Activated CD4-positive, CD25-positive, alpha-beta regulatory T cell treated with anti-CD3 and anti-CD28 coated beads, Interleukin-2, amount 50 U/mL, for 16 hours (primary cell): ENCODE data around the gene TPCN1.

Source experiments
- DNase-seq: peaks from one replicate; pipeline ENCODE4 v3.0.0-alpha.2; 2020; ENCODE audit warnings: low read depth, low spot score

Gene TPCN1

DNA sequence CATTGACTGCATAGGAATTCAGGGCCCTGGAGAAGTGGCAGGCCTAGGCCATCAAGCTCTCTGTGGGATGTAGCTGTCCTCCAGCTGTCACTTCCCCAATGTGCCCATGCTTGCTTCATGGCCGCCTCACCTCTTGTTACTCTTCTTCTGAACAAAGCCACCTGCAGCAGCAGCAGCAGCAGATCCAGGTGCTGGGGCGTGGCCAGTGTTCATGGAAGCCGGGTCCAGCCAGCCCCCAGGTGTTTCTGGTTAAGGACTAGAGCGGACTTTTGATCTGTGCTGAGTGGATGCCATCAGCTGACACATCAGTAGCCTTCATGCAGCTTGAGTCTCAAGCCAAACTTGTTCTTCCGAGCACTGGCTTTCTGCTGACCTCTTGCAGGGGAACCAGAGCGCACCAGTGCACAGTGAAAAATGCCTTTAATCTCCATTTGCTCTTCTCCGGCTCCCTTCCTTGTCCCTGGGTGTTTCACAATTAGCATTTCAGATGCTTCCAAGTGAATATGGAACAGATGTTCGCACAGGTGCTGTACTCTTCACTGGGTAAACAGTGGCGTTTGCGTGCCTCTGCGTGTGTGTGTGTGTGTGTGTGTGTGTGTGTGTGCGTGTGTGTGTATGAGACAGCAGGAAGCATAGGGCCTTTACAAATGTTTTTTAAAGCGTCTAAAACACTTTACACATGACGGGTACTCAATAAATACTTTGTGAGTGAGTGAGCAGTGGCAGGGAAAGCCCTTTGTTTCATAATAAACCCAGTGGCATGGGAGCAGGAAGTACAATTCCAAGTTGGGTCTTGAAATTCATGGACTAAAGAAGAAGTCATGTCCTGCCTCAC, 20.1 kb downstream of the TPCN1 start:
- DNase-seq: no peak

DNA sequence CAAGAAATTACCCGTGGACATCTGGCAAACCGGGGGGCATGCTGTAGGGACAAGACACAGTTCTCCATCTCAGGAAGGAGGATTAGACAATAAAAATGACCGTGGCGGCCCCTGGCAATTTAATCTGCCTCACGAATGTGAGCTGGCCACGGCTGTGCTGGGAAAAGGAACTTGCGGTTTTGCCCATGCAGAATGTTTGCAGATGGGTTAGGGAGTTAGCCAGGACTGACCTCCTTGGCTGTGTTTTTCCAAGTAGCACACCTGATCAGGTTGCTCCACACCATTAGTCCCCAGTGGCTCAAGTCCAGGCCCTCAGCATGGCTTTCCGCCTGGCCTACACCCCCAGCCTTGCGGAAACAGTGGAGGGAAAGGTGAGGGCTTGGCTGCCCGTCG, 20.8 kb downstream of the TPCN1 start:
- no peak for DNase-seq

DNA sequence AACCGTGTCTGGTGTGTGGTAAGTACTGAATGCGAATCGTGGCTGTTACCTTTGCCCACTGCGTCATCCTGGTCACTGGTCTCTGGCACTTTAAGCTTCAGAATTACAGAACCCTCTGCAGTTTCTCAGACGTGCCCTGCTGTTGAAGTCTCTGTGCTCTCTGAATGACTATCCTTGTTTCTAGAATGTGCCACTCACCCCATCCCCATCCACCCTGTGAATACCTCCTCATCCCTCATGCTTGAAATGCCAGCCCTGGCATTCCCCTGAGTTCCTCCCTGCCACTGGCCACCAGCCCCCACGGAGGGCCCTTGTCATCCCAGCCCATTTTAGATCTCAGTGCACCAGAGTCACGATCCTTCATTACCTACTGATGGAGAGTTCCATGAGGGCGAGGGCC, 21.3 kb downstream of the TPCN1 start:
- no peak for DNase-seq

DNA sequence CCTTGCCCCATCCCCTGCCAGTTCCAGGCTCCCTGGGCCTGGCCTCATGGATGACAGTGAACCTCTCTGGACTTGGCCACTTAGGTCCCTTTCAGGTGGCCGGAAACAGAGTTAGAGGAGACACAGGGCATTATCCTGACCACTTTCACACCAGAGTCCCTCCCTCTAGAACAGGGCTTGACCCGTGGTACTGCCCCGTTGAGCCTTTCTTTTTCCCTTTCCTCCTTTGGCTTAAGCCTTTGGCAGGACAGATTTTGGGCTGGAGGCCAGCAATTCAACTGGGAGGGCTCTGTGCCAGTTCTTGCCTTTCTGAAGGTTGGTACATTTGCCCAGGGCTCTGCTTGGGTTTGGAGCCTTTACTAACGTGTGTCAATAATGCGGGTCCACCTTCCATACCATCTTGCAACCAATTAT, 22.8 kb downstream of the TPCN1 start:
- DNase-seq: no peak

DNA sequence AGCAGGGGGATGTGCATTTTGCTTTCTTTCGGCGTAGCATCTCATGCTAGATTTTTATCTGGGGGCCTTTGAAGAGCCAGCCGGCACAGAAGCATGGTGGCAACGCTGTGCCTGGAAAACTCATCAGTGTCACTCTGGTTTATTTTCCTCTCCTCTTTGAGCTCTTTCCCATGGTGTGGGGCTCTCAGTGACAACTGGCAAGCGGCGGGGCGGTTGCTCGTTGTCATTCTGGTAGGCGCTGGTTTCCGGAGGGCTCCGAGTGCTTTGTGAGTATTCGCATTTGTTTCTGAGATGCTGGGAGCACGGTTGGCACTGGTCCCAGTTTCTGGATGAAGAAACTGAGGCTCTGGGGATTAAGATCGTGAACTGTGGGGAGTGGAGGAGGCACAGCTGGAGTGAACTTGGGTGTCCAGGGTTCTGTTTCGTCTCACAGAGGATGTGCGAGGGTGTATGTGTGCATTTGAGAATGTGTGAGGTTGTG, 23.3 kb downstream of the TPCN1 start:
- DNase-seq: no peak

DNA sequence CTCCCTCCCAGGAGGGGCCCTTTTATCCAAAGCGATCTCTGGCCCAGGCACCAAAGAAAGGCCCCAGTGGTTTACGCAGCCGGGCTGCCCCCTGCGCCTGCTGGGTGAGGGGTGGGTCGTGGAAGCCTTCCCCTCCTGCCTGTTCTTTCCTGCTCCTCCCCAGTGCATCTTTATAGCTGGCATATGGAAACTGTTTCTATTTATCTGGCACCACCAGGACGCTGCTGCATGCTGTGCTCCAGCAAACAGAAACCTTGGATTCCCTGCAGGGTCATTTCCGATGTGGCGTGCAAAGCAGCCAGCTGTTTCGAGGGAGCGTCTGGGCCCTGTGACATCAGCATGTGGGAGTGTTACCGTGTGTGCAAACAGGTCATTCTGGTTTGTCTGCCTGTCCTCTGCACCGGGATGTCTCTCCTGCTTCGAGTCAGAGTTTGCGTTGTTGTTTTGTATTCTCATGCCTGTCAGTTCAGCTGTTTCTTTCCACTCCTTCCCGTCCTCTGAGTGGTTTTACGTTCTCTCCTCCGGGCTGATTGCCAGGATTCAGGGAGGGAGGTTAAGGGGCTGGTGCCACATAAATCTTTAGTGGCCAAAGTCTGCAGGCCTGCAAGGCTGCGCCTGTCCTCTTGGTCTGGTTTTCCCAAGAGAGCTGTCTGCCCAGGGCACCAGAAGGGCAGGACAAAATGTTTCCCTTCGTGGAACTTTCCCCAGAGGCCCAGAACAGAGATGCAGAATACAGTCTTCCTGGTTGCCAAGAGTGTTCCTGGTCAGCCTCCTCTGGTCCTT, 24.6 kb downstream of the TPCN1 start:
- DNase-seq: no peak

GRCh38 chr12:113246478-113247122, 25.3 kb downstream of the TPCN1 start:
- DNase-seq: no peak

GRCh38 chr12:113247123-113248050, 26.1 kb downstream of the TPCN1 start:
- no peak for DNase-seq

DNA sequence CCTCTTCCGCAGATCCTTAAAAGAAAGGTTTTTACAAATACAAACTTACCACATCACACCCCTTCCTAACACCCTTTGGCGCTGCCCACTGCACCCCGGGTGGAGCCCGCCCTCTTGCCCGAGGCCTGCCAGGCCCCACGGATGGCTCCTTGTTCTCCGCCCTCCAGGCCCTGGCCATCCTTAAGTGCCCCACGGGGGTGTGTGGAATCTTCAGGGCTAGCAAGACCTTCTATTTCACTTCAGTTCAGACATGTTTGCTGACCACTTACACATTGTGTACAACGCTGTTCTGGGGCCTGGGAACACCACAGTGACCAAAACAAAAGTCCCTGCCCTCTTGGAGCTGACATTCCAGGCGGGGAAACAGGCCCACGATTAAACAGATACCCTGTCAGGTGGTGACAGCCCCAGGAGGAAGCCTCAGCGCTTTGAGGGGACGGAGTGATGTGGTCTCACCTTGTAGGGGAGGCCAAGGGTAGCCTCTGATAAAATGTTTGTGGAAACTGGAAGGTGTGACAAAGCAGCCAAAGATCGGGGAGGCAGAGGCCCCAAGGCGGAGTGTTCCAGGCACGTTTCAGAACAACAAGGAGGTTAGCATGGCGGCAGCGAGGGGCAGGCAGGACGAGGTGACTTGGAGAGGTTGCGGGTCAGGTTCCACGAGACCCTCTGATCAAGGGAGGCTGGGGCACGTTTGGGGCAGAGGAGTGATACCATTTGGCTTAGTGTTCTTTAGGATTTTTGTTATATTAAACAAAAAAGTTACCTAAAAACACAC, 27.0 kb downstream of the TPCN1 start:
- DNase-seq: no peak

- no peak for DNase-seq
These were observed 27.7 kb downstream of the TPCN1 start for GRCh38 chr12:113248842-113249435.

- no peak for DNase-seq
These were observed 28.3 kb downstream of the TPCN1 start for GRCh38 chr12:113249546-113249945.

- no peak for DNase-seq
These were observed 28.8 kb downstream of the TPCN1 start for GRCh38 chr12:113250045-113250444.

- DNase-seq: no peak
These were observed 30.3 kb downstream of the TPCN1 start for GRCh38 chr12:113251404-113252070.

DNA sequence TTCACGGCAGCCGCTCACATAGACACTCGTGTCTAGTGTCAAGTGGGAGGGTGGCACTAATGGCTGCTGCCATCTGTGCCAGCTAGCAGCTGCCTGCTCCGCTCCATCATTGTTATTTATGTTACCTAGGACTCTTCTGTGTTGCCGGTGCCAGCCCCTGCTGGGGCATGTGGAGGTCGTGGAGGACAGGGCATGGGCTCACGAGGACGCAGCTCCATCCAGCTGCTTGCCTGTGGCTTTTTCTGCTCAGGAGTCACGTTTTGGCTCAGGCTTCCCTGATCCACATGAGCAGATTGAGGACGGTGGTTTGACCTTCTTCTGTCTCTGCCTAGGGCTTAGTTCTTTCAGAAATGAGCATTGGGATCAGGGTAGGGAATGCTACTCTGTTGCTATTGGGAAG, 31.2 kb downstream of the TPCN1 start:
- no peak for DNase-seq

GRCh38 chr12:113253532-113254285, 32.4 kb downstream of the TPCN1 start:
- no peak for DNase-seq

DNA sequence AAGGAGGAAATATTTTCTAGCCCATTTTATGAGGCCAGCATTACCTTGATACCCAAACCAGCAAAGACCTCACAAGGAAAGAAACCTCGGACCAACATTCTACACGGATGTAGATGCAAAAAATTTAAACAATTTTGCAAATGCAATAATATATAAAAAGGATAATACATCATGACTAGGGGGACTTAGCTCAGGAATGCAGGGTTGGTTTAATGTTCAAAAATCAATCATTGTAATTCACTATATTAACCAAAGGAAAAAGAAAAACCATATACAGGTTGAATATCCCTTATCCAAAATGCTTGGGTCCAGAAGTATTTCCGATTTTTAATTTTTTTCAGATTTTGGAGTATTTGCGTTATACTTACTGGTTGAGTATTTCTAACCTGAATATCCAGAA, 33.0 kb downstream of the TPCN1 start:
- DNase-seq: no peak

- DNase-seq: no peak
These were observed 36.3 kb downstream of the TPCN1 start for GRCh38 chr12:113257564-113257963.

- no peak for DNase-seq
These were observed 38.9 kb downstream of the TPCN1 start for GRCh38 chr12:113260127-113260526.
